Bronchial epithelial cell (primary cell): ENCODE results near the gene LAMP1. TPM values are rescaled to one million over a fixed set of nuclear protein-coding genes. Genes with fewer than 3 reads are reported as not detected.
"Not testable (repeated sequence)": the region's sequence is repeated elsewhere in the genome, so short reads cannot be mapped to it uniquely, and the experiment has no call there.

Experiments
- DNase-seq: peaks from one replicate; pipeline ENCODE4 v3.0.0-alpha.2; 2010; ENCODE audit warnings: low read depth
- FAIRE-seq: peaks from 2 replicates; lab custom pipeline; 2011; peaks lifted over from hg19 to GRCh38; lab: Jason Lieb, UNC
- H3K27me3 ChIP-seq: 2 replicates; pipeline ENCODE4 v1.5.1; 2011; ENCODE audit warnings: low read length; ENCODE audit not compliant: control insufficient read depth, insufficient read depth
- H3K36me3 ChIP-seq: 2 replicates; pipeline ENCODE4 v1.5.1; 2011; ENCODE audit warnings: low read length; ENCODE audit not compliant: control insufficient read depth, insufficient read depth
- H3K4me3 ChIP-seq: 2 replicates; pipeline ENCODE4 v1.5.1; 2011; ENCODE audit warnings: mild to moderate bottlenecking, low read depth, low read length, control low read depth
- CTCF ChIP-seq: IDR thresholded peaks from 2 replicates; pipeline ENCODE4 v1.5.1; 2011; ENCODE audit warnings: mild to moderate bottlenecking, moderate library complexity, low read length, control low read depth, inconsistent platforms; ENCODE audit not compliant: insufficient read depth, severe bottlenecking
- total RNA-seq: library from RNA; depleted of rRNA; stranded (reverse); fragments of >200 nt; gene quantifications from 2 replicates; pipeline ENCODE4 v1.2.1, GENCODE V29; 2014

Gene LAMP1
- total RNA-seq, 1 donor from 2014 or later: 286 TPM

- H3K27me3 ChIP-seq: no peaks in the 10 kb centered on the region
- DNase-seq (no peak), FAIRE-seq (no peak)
- H3K36me3 ChIP-seq: no peaks in the 10 kb centered on the region
- no peak overlapping the region for H3K4me3 ChIP-seq
- no peak for TF ChIP-seq CTCF
Measured at GRCh38 chr13:113337976-113338375, 40.9 kb downstream of the LAMP1 start.

GRCh38 chr13:113338451-113338850, 41.4 kb downstream of the LAMP1 start:
- no peak for DNase-seq
- TF ChIP-seq CTCF: no peak
- Histone ChIP-seq H3K36me3 (peaks cover 1% of the 10 kb centered on the region), H3K4me3 (no peak overlapping the region), H3K27me3 (no peaks in the 10 kb centered on the region)
- FAIRE-seq: no peak

GRCh38 chr13:113342820-113343691, 46.0 kb downstream of the LAMP1 start:
- no peaks in the 10 kb centered on the region for H3K27me3 ChIP-seq
- DNase-seq (no peak), FAIRE-seq (no peak)
- H3K4me3 ChIP-seq: no peak overlapping the region
- H3K36me3 ChIP-seq: peaks cover 3% of the 10 kb centered on the region
- no peak for TF ChIP-seq CTCF

- no peak for DNase-seq
- H3K4me3 ChIP-seq: no peak overlapping the region
- no peak for FAIRE-seq
- no peak for TF ChIP-seq CTCF
- peaks cover 4% of the 10 kb centered on the region for H3K36me3 ChIP-seq
- no peaks in the 10 kb centered on the region for H3K27me3 ChIP-seq
Measured at GRCh38 chr13:113343692-113343968, 46.6 kb downstream of the LAMP1 start.

- Histone ChIP-seq H3K4me3 (no peak overlapping the region), H3K36me3 (peaks cover 6% of the 10 kb centered on the region), H3K27me3 (no peaks in the 10 kb centered on the region)
- DNase-seq (no peak), FAIRE-seq (peak; percentile 64)
- TF ChIP-seq CTCF: no peak
Measured at GRCh38 chr13:113345486-113345885, 48.4 kb downstream of the LAMP1 start.

- not testable (repeated sequence) for H3K4me3 ChIP-seq, FAIRE-seq, H3K27me3 ChIP-seq, H3K36me3 ChIP-seq, DNase-seq
Measured at GRCh38 chr13:113347736-113348225, 50.7 kb downstream of the LAMP1 start.
